GM19099 (cell line): Measurements from ENCODE around the gene DOK5.

Source experiments
- POLR2A ChIP-seq: IDR thresholded peaks from 3 replicates; pipeline ENCODE4 v1.6.1; 2011; ENCODE audit warnings: low read depth; ENCODE audit not compliant: insufficient read length; ENCODE audit errors: extremely low read depth

The DOK5 gene

DNA sequence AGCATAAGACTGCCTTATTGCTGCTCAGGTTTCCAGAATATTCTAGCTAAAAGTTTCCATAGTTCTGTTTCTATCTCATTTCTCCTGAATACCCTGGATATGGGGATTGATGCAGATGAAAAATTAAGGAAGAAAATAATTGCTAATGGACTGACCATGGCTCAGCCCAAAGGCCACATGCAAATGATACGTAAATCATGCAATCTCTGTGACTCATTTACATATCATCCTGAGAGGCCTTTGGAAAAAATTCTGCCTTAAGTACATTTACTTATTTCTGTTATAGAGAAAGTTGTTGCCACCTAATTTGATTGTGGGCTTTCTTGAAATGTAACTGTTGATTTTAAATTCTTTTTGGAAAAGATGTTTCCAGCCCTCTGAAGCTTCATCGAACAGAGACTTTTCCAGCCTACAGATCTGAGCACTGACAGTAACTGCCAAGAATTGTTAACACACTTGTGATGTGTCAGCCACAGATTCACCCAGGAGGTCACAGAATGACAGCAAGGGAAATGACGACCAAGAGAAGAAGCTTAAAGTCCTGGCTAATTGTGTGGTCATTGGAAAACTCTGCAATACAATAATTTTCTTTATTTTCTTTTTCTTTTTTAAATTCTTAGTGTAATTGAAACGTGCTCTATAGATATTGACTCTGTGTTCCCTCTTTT lies 174.8 kb downstream of the DOK5 start:
- no peak for TF ChIP-seq POLR2A

DNA sequence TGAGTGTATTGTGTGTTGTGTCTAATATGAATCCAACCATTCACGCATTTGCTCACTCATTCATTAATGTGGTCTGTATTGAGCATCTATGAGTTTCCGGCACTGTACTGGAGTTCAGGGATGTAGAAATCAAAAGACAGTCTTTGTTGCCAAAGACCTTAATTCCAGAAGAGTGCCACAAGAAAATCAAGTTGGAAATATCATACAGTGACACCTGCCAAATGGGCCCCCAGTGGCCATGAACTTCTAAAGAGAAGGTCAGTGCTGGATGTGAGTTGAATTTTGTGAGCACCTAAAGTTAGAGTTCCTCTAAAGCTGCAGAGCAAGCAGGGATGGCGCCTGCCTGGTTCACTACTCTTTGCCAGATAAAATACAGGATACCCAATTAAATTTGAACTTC lies 175.9 kb downstream of the DOK5 start:
- TF ChIP-seq POLR2A, result no peak

DNA sequence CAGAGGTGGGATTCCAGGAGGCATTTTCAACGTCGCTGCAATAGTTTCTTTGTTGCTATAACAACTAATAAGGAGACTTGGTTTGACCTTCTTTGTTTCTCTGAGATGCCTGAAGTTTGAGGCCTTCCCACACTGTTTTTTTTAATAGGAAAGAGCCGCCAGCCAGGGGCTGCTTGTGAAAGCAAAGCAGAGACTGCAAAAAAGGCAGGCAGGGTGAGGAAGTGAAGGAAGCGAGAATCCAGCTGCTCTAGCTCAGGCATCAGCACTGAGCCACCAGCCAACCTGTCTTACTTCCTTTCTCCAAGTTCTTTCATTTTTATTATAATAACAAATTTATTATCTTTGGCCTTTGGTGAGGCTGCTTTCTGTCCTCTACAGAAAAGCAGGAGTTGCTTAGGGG lies 179.1 kb downstream of the DOK5 start:
- TF ChIP-seq POLR2A, result no peak

DNA sequence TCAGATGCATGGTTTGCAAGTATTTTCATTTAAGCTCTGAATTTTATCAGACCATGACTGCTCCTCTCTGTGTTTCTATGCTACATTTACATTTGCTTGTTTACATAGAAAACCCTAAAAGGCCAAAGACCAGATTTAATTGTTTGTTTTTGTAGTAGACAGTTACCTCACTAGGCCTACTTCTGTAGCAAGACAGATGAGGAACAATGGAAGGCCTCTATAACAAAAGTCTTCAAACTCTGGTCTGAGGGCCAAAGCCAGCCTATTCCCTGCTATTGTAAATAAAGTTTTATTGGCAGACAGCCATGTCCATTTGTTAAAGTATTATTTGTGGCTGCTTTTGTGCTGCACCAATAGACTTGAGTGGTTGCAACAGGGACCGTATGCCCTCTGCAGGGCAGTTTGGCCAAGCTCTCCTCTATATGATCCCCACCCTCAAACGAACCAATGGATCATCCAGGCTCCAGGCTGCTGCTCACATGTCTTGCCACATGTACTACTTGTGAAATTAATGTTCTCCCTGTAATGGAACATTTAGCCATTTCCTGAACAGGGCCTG lies 182.0 kb downstream of the DOK5 start:
- no peak for TF ChIP-seq POLR2A

DNA sequence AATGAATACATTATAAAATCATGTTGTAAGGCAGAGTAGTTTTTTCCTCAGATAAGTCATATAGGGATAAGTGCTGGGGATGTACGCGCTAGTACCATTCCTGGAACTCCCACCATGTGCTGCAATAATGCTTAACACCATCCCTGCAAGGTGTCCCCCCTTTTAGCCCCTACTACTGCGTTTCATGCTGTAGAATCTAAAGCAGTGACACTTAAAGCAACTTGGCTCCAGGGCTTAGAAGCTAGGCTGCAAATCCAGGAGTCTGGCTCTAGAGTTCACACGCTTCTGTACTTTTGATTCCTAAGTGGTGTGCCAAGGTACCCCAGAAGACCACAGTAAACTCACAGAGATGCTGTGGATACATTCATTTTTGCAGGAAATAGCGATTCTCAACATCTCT lies 183.1 kb downstream of the DOK5 start:
- TF ChIP-seq POLR2A, result no peak

DNA sequence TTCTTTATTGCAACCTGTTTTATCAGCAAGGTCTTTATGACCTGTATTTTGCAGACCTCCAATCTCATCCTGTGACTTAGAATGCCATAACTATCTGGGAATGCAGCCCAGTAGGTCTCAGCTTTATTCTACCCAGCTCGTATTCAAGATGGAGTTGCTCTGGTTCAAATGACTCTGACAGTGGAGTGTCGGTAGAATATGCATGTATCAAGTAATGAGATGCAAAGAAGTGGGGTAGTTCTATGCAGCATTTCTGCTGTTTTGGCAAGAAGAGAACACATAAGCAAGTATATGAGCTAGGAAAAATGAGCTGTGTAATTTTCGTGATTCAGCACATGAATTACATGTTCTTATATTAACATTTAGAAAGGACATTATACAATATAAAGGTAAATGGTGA lies 185.9 kb downstream of the DOK5 start:
- TF ChIP-seq POLR2A, result no peak

DNA sequence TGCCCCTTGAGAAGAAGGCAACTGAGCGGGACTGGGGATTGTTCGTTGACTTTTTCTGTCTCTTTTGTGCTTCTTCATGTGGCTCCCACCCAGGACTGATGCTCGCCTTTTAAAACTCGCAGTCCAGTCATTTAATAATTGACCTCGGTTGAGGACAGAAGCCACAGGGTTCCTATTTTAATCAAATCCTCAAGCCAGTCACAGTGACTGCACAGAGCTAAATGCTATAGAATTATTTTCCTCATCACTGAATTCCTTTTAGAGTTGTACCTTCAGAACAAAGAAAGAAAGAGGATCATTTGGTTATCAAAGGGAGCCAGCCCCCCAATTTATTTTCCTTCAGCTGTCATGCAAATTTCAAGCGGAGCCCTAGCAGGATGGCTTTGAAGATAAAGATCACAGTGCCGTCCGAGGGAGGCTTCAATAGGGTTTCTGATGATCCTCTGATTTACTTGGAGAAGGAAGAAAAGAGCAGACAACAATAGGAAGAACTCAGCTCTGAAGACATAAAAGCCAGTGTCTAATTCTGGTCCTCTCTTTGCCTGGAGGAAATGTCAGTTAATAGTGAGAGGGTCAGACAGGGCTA lies 186.6 kb downstream of the DOK5 start:
- no peak for TF ChIP-seq POLR2A

DNA sequence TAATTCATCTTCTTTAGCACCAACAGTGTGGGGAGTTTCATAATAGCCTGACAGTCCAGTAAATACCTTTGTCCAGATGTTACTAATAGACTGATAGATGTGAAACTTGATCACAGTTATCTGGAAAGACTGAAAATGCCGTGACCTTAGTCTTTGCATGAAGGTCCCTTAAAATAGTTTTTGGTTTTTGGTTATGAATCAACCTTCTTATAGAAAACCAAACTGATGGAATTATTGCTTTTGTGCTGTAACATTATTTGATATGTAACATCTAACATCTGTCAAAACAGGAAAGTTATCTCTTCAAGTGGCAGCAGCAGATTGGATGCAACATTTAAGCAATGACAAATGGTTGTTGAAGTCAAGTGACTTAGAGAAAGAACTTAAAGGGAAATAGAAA lies 190.4 kb downstream of the DOK5 start:
- no peak for TF ChIP-seq POLR2A

DNA sequence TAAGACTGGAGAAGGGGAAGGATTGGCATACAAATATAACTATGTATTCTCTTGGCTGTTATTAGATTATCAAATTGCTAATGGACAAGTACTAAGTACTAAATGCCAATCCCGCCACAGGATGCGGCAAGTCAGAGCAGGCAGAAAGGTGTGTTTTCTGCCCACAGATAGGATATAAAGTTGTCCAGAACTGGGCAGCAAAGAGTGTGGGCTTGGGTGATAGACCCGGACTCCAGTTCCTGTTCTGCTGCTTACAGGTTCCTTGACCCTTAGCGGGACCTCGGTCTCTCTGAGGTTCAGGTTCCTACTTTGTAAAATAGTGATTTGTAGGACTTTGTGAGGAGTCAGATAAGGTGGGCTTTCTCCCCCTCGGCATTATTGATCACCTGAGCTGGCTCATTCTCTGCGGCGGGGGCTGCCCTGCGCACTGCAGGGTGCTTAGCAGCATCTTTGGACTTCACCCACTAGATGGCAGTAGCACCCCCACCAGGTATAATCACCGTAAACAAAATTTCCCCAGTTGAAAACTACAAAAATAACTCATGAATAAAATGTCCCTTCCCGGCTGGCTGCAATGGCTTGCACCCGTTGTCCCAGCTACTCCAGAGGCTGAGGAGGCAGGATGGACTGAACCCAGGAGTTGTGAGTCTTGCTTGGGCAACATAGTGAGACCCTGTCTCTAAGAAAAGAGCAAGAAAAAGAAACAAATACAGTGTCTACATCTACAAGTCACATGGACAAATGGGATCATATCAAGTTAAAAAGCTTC lies 193.1 kb downstream of the DOK5 start:
- TF ChIP-seq POLR2A, result no peak

DNA sequence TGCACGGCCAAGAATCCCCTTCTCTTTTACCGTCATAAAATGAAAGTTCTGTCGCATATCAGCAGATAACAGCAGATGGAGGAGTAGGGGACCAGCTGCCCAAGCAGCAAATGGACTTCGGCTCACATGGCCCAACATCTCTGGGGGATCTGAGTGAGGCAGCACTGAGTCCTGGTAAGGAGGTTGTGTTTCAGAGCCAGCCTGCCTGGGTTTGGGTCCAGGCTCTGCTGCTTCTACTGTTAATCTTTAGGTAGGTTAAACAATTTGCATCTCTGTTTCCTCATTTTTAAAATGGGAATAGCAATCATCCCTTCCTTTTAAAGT lies 193.6 kb downstream of the DOK5 start:
- TF ChIP-seq POLR2A, result no peak

DNA sequence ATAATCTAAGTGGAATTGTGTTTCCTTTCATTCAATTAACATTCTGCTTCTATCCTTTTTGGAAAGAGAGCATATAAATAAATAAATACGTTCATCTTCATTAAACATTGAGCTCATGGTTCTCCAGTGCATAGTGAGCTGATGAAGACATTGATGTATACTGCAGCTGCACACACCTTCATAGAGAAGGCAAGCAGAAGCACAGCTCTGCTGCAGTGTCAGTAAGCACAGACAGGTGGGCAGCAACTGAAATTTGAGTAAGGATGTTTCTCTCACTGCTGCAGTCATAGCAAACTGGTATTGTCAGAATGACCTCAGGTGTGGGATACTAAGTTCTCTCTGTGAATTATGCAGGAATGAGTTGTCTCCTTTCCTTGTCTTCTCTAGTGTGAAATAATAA lies 202.9 kb downstream of the DOK5 start:
- no peak for TF ChIP-seq POLR2A

DNA sequence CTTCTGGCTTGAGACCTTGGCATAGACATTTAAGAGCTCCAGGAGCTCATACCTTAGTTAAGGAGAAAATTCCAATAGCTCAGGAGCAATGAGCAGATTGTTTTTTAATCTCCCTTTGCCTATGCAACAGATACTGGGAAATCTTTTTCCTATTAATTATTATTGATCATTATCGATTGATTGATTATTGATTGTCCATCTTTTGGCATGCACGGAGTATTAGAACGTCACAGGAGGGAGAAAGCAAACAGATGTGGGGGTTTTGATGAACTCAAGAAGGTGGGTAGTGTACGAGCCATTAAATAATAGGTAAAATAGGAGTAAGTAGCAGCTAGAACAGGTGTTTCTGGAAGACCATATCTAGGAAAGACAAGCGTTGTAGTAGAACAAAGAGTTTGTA lies 205.0 kb downstream of the DOK5 start:
- no peak for TF ChIP-seq POLR2A

DNA sequence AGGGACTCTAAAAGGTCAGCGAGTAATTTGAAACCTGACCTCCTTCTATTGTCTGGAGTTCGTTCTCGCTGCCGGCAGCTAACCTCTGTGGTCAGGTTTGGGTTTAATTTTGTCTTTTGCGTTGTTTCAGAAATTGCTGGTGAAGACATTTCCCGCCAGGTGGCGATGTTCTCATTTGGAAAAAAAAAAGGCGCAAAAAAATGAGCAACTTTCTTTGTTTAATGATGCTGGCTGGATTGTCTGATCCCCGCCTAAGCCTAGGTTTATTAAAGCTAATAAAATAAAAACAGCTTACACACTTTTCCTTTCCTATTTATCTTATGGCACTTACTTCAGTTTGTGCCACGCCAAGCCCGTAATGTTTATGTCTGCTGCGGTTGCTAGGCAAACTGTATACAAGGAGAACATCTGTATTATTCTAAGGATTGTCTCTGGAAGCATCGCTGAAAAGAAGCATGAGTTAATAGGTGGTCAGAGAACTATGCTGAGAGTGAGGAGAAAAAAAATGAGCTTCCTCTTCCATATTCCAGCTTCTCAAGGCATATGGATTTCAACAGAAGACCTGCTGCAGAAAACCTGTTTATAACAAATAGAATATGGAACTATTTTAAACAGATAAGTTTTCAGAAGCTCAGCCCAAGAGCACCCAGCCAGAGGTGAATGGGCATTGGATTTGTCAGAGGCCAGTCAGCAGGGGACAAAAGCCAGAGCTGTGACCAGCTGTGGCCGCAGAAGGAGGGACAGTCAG lies 205.7 kb downstream of the DOK5 start:
- no peak for TF ChIP-seq POLR2A

DNA sequence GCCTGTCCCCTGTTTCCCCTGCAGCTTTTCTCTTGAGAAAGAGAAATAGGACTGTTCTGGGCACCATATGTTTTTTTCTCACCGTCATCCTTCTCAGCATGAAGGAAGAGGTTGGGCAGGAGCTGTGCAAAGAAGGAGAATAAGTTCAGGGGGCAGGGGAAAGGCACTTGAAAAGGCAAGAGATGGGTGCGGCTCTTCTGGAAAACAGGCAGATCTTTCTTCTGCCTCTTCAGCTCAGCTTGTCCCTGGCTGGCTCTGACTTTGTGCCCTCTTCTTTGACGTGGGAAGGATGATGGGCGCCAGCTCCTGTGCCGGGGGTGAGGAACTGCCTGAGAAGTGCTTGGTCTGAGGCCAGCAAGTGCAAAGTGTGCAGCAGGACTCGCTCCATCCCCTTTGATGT lies 206.5 kb downstream of the DOK5 start:
- TF ChIP-seq POLR2A, result no peak

DNA sequence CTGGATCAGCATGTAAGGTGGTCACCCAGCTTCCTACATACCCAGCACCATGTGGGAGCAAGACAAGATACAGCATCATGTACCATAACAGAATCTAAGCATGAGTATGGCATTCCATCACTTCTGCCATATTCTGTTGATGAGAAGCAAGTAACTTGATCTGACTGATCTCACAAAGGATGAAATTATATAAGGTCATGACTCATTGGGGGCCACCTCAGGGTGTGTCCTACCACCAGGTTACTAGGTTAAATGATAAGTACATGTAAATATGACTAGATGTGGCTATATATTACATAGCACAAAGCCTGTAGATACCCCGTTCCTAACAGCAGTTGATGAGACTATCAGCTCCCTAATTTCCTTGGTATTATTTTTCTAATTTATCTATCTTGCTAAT lies 213.1 kb downstream of the DOK5 start:
- no peak for TF ChIP-seq POLR2A

DNA sequence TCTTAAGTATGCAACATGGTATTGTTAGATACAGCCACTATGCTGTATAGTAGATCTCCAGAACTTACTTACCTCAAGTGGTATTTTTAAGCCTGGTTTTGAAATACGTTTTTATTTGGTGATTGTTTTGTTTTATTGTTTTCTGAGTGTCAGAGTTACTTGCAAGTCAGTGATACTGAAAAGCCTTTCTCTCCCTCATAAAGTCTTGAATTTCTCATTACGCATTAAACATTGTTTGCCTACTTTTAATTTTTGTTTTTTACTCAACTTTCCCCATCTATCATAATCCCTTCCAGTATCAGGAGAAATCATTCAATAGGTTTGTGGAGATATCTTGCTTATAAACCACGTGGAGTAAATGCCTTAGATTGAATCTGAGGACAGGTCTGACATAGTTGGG lies 214.9 kb downstream of the DOK5 start:
- TF ChIP-seq POLR2A, result no peak

DNA sequence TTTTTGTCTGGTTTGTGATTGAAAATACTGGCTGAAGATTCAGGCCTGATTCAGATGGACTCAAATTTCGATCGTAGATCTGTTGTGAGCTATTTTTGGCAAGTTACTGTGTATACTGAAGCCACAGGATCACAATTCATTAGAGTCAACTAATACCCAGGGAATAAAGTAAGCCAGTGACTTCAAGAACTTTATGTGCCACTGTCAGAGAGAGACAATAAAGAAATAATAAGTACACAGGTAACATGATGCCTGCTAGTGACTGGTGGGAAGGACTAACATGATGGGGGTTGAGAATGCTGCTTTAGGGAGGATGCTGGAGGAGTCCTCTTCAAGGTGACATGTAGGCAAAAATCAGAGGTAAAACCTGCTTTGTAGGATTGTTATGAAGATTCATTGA lies 215.9 kb downstream of the DOK5 start:
- TF ChIP-seq POLR2A, result no peak
